ENCODE measurements around the gene PIK3C2G. TPM values are rescaled to one million over a fixed set of nuclear protein-coding genes. Genes with fewer than 3 reads are reported as not detected.

Gene PIK3C2G
- total and polyA plus RNA-seq, 10 of the 15 experiments (the other 5 are each of a cell fraction or from before 2014, with no cell fraction given) = not detected

GRCh38 chr12:18402872-18403611, 141.7 kb downstream of the PIK3C2G start:
- ChIA-PET RAD21 (ENCODE audit: unreplicated experiment) (no interaction called here), CTCF (no interaction called here), POLR2A (no interaction called here), SMC1A (ENCODE audit: uncharacterized antibody, unreplicated experiment) (no interaction called here)
- H3K4me3 ChIP-seq = no peak overlapping the region
- H3K36me3 ChIP-seq (ENCODE audit: control insufficient read depth in 2 of 2, insufficient read depth in 2 of 2, low read length in 1 of 2) = no peaks in the 10 kb centered on the region
- no peak overlapping the region for H3K9ac ChIP-seq (ENCODE audit: control insufficient read depth, insufficient read depth, low read length)
- H4K20me1 ChIP-seq (ENCODE audit: control insufficient read depth, insufficient read depth) = no peaks in the 10 kb centered on the region
- FAIRE-seq (no peak), DNase-seq (ENCODE audit: low read depth, low spot score) (no peak), ATAC-seq (no peak)
- no peak for TF ChIP-seq MEF2B (IDR thresholded peaks at IDR 0.05; ENCODE audit: partially characterized antibody, poor library complexity, severe bottlenecking)
- no peak for TF ChIP-seq IRF3 (IDR thresholded peaks at IDR 0.05)
- TF ChIP-seq RELA (IDR thresholded peaks at IDR 0.05; ENCODE audit: borderline replicate concordance, partially characterized antibody) = no peak
- no peak for TF ChIP-seq HCFC1 (IDR thresholded peaks at IDR 0.05; ENCODE audit: low read length)
- TF ChIP-seq RCOR1 (conservative IDR thresholded peaks at IDR 0.05; ENCODE audit: low read depth, low read length) = no peak
- H3K9me3 ChIP-seq (replicated peaks; ENCODE audit: control insufficient read depth, insufficient read depth, low read length) = no peaks in the 10 kb centered on the region
- WGBS (ENCODE audit: insufficient coverage, insufficient replicate concordance, low lambda C conversion rate, missing lambda C conversion rate) = 50% methylated on average over 3 of the region's 3 CpGs
- H2AFZ ChIP-seq (ENCODE audit: control insufficient read depth, low read depth, low read length) = no peak overlapping the region
- no peaks in the 10 kb centered on the region for H3K4me1 ChIP-seq (ENCODE audit: control insufficient read depth, insufficient read depth, low read length)
- no peaks in the 10 kb centered on the region for H3K79me2 ChIP-seq (ENCODE audit: control insufficient read depth, insufficient read depth, low read length)
- H3K27ac ChIP-seq (ENCODE audit: control insufficient read depth, insufficient read depth) = no peak overlapping the region
- in situ Hi-C loops (cut with MboI) = no loop called here
- no peak overlapping the region for H3K4me2 ChIP-seq (ENCODE audit: control insufficient read depth, insufficient read depth)
- BruUV-seq (replicated peaks) = no TSS peak
- no peaks in the 10 kb centered on the region for H3K27me3 ChIP-seq (replicated peaks in 1 of 2; ENCODE audit: control insufficient read depth in 2 of 2, insufficient read depth in 2 of 2, low read length in 1 of 2)
- intact Hi-C loops (cut with micrococcal nuclease; ENCODE audit: unreplicated experiment) = no loop called here

- H3K27me3 ChIP-seq (replicated peaks in 1 of 2; ENCODE audit: control insufficient read depth in 2 of 2, insufficient read depth in 2 of 2, low read length in 1 of 2) = no peaks in the 10 kb centered on the region
- FAIRE-seq (no peak), DNase-seq (ENCODE audit: low read depth, low spot score) (no peak), ATAC-seq (no peak)
- H3K9me3 ChIP-seq (replicated peaks; ENCODE audit: control insufficient read depth, insufficient read depth, low read length) = no peaks in the 10 kb centered on the region
- no peak overlapping the region for H3K4me3 ChIP-seq
- in situ Hi-C loops (cut with MboI) (no loop called here), intact Hi-C loops (cut with micrococcal nuclease; ENCODE audit: unreplicated experiment) (no loop called here)
- no peaks in the 10 kb centered on the region for H4K20me1 ChIP-seq (ENCODE audit: control insufficient read depth, insufficient read depth)
- RAD21 ChIA-PET (ENCODE audit: unreplicated experiment) = no interaction called here
- POLR2A ChIA-PET = no interaction called here
- no TSS peak for BruUV-seq (replicated peaks)
- no peak overlapping the region for H3K27ac ChIP-seq (ENCODE audit: control insufficient read depth, insufficient read depth)
- no peaks in the 10 kb centered on the region for H3K4me1 ChIP-seq (ENCODE audit: control insufficient read depth, insufficient read depth, low read length)
- no peak overlapping the region for H3K4me2 ChIP-seq (ENCODE audit: control insufficient read depth, insufficient read depth)
- H2AFZ ChIP-seq (ENCODE audit: control insufficient read depth, low read depth, low read length) = no peak overlapping the region
- H3K79me2 ChIP-seq (ENCODE audit: control insufficient read depth, insufficient read depth, low read length) = no peaks in the 10 kb centered on the region
- no peak for TF ChIP-seq ATF3 (IDR thresholded peaks at IDR 0.05; ENCODE audit: borderline replicate concordance, extremely low read depth, low read depth, low read length)
- TF ChIP-seq NR2C1 (IDR thresholded peaks at IDR 0.05) = no peak
- SMC1A ChIA-PET (ENCODE audit: uncharacterized antibody, unreplicated experiment) = no interaction called here
- 0% methylated on average over 1 of the region's 1 CpG for WGBS (ENCODE audit: insufficient coverage, insufficient replicate concordance, low lambda C conversion rate, missing lambda C conversion rate)
- H3K9ac ChIP-seq (ENCODE audit: control insufficient read depth, insufficient read depth, low read length) = no peak overlapping the region
- CTCF ChIA-PET = no interaction called here
- H3K36me3 ChIP-seq (ENCODE audit: control insufficient read depth in 2 of 2, insufficient read depth in 2 of 2, low read length in 1 of 2) = no peaks in the 10 kb centered on the region
Measured at GRCh38 chr12:18411453-18411852, 150.1 kb downstream of the PIK3C2G start.

Measured in GM12878 (cell line).